Dedifferentiated amniotic fluid mesenchymal stem cell (primary cell): Measurements from ENCODE around the gene HSD3B1.

ENCODE experiments used
- DNase-seq: peaks from one replicate; pipeline ENCODE4 v3.0.0-alpha.2; 2016; ENCODE audit errors: extremely low spot score

Gene HSD3B1

GRCh38 chr1:119506941-119507340, at the start of gene HSD3B1:
Gene HSD3B1 (plus strand): TSS chr1:119507210. CDS start chr1:119507477, 267 bp downstream.
- no peak for DNase-seq

DNA sequence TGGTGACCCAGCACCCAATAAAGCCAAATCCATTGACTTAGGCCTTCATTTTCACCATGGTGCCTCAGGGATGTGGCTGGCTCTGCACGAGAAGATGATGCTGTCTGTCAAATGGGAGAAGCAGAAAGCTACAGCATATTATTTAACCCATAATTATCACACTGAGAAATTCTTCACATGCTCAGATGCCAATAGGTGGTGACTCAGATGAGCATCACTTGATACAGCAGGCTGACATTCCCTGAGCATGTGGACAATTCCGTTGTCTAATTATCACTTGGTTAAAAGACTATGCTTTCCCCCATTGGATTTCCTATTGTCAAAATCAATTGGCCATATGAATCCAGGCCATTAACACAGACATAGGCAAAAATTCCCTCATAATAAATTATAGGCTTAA, 44.0 kb upstream of the HSD3B1 start:
- DNase-seq, result no peak

DNA sequence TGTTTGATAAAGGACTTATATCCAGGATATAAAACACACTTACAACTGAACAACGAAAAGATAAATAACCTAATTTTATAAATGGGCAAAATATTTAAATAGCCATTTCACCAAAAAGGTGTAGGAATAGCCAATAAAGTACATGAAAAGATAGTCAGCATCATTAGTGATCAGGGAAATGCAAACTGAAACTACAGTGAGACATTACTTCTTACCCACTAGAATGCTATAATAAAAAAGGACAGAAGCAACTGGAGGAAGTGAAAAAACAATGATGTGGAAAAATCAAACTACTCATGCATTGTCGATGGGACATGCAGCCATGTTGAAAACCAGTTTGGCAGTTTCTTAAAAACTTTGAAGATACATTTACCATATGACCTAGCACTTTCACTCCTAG, 43.4 kb upstream of the HSD3B1 start:
- no peak for DNase-seq

DNA sequence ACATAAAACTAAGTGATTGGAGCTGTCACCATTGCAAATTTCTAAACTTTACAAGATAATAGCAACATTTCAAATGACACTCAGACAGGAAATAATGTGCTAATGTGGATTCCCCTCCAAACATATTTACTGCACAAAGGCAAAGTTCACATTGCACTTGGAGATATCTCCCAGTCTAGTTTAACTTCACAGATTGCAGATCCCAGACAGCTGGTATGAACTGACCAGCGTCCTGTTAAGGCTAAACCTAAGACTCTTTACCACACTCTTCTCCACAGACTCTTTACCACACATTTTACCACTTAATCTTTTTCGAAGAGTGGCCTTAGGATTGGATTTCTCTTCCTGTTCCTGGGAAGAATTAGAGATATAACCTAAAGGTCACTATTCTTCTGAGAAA, 40.6 kb upstream of the HSD3B1 start:
- DNase-seq, result no peak

GRCh38 chr1:119467219-119467618, 39.8 kb upstream of the HSD3B1 start:
- no peak for DNase-seq

GRCh38 chr1:119467857-119468668, 38.9 kb upstream of the HSD3B1 start:
- no peak for DNase-seq

- no peak for DNase-seq
Observed at GRCh38 chr1:119469741-119470140, 37.3 kb upstream of the HSD3B1 start.

DNA sequence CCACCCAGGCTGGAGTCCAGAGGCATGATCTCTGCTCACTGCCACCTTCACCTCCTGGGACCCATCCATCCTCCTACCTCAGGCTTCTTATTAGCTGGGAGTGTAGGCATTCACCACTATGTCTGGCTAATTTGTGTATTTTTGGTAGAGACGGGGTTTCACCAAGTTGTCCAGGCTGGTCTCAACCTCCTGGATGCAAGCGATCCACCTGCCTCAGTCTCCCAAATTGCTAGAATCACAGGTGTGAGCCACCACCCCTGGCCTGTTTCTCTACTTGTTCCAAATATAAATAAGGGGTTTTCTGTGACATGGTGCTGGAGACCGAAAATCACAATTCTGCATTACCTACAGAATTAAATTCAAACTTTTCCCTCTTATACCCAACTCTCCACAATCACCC, 36.6 kb upstream of the HSD3B1 start:
- DNase-seq, result no peak

DNA sequence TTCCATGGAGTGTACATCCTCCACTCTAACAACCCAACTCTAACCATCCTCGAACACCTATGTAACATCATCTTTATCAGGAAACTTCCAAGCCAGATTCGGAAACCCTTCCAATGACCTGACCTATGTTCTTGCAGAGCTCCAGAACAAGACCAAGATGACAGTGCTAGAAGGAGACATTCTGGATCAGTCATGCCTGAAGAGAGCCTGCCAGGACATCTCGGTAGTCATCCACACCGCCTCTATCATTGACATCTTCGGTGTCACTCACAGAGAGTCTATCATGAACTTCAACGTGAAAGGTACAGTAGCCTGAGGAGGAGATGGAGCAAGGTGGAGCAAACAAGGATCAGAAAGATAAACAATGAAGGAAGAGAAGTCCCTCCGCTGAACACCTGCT, 36.1 kb upstream of the HSD3B1 start:
- no peak for DNase-seq

- no peak for DNase-seq
Observed at GRCh38 chr1:119471566-119471965, 35.4 kb upstream of the HSD3B1 start.

DNA sequence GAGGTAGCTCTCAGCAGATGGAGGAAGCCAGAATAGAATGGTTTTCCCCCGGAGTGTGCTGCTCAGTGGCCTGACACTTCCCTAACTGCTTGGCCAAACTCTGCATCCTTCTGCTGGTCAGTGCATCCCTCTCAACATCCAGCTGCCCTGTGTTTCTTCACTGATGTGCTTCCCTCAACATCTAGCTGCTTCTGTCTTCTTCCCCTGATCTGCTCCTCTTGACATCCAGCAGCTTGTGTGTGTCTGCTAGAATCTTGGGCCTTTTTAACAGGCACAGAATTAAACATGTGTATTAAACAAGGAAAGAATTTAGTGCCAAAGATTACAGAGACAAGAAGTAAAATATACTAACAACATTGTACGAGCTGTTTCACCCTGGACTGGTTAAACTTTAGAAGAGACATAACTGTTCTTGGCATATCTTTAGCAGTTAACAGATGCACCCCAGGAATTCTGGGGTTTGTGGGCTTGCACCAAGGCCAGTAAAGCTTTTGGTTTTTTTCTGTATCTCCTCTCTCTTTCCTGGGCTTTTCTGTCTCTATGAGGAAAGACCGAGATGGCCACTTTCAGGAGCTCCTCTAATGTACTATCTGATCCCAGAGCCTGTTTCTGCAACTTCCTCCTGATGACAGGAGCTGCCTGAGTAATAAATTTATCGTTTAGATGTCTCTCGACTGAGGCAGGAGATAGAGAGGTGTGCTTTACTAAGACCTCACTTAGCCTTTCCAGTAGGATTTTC, 34.8 kb upstream of the HSD3B1 start:
- DNase-seq, result no peak

GRCh38 chr1:119472819-119473175, 34.2 kb upstream of the HSD3B1 start:
- no peak for DNase-seq

DNA sequence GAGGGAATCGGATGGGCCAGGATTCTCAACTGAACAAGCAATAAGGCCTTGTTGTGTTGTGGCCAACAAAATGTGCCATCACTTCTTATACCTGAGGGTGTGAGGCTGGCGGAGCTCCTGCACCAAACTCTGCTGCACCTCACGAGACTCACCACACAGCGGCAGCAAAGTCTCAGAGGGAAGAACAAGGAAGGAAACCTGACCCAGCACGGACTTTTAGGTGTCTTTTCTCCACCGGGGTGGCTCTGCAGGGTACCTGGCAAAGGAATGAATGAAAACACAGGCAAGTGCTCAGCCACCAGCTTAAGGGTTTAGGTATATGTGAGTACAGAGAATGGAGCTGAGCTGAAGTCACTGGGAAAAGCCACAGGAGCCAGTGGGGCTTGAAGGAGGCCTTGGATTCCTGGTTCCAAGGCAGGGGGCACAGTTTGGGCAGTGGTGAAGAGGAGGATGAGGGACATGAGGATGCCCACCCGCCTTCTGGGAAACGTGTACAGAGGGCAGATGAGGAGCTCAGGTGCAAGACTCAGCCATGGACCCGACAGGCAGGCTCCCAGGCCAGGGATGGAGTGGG, 31.1 kb upstream of the HSD3B1 start:
- no peak for DNase-seq

- no peak for DNase-seq
Observed at GRCh38 chr1:119477710-119478109, 29.3 kb upstream of the HSD3B1 start.

- DNase-seq, result no peak
Observed at GRCh38 chr1:119480175-119480574, 26.8 kb upstream of the HSD3B1 start.

GRCh38 chr1:119481951-119482350, 25.1 kb upstream of the HSD3B1 start:
- DNase-seq, result no peak

DNA sequence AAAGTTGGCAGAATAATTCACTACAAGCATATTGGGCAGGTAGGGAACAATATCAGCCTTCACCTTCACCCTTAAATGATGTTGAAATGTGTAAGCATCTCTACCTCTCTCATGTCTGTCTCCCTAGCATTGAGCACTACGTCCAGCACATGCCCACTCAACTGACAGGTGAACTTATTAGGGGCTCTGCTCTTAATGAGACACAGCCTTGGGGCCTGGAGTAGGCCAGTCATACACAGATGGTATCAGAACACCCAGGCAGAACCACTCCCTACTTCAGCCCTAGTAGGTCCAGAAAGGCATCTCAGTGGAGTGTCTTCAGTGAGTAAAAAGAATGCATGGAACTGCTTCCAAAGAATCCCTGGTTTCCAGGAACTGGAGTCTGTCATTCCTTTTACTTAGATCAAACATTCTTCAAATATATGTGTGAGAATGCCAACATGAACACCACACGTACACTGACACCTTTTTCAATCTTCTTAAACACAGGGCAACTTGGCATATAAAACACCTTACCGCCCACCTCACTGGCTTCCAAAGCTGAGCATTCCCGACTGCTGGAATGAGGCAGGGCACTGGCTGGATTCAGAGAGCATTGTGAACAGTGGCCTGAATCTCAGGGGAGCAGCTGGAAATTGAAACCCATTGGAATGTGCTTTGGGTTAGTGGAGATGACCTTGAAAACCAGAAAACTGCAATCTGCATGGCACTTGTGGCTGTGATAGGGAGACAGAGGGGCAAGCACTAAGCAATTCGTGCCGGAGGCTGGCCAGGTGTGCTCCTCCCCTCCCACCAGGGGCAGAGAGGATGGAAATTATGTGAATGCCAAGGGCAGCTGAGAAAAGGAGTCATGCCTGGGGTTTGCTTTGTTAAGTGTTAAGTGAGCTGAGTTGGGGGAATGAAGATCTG, 24.2 kb upstream of the HSD3B1 start:
- no peak for DNase-seq

DNA sequence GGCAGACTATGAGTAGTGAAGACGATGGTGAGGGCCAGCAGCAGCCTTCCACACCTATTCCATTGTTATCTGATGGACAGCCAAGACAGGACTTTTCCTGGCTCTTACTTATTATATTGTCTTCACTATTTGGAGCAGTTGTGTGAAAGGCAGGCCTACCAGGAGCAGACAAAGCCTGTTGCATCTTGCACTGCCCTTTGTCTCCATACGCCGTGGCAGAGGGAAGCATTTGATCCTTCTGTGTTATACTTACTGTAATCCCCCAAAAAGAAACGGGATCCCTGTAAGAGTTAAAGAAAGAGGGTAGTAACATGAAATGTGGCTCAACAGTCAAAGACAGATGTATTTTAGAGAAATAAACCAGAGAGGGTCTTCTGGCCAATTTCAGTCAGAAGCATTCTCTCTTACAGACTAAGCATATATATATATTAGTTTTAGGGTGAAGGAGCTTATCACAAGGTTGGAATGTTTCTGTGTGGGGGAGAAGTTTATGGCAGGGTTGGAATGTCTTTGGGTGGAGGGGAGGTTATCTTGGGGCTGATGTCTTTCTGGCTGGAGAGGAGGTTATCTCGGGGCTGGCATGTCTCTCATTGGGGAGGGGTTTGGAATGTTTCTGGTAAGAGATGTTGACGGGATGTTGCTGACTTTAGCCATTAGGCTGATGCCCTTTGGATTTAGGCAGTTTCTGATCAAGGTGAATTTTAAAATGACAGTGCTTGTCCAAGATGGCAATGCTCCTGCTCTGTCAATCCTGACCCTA, 23.4 kb upstream of the HSD3B1 start:
- DNase-seq, result no peak

DNA sequence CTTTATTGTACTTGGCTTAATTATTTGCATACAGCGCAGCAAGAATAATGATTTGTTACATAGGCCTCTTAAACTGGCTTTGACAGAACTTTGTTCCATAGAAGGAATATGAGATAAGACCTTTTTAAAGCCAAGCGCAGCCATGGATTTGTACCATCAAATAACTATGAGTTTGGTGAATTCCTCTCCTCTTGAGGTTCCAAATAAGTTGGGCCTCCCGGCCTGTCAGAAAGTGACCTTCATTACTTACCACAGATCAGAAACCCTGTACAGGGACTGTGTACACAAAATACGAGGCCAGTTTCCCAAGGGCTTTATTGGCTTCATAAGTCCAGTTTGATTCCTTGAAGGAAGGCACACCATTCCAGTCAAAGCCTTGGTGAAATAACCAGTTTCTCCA, 21.8 kb upstream of the HSD3B1 start:
- DNase-seq, result no peak

- no peak for DNase-seq
Observed at GRCh38 chr1:119488216-119488615, 18.8 kb upstream of the HSD3B1 start.

DNA sequence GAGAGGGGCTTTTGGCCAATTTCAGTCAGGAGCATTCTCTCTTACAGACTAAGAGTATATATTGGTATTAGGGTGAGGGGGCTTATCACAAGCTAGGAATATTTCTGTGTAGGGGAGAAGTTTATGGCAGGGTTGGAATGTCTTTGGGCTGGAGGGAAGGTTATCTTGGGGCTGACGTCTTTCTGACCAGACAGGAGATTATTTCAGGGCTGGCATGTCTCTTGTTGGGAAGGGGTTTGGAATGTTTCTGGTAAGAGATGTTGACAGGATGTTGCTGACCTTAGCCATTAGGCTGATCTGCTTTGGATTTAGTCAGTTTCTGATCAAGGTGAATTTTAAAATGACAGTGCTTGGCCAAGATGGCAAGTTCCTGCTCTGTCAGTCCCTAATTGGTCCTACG, 17.8 kb upstream of the HSD3B1 start:
- no peak for DNase-seq
